Astrocyte of the cerebellum (primary cell): ENCODE measurements around the gene KISS1.

Experiments
- DNase-seq: peaks from one replicate; pipeline ENCODE4 v3.0.0-alpha.2; 2011; ENCODE audit warnings: low read depth
- H3K4me3 ChIP-seq: 2 replicates; pipeline ENCODE4 v1.5.1; 2011; ENCODE audit warnings: mild to moderate bottlenecking, low read depth, low read length, moderate library complexity
- CTCF ChIP-seq: IDR thresholded peaks from 2 replicates; pipeline ENCODE4 v1.5.1; 2012; ENCODE audit warnings: low read length, low read depth, moderate library complexity, mild to moderate bottlenecking; ENCODE audit errors: missing control alignments
- in situ Hi-C: cut with HindIII; loops from 2 replicates; pipeline ENCODE4 v1.10.0; 2017; ENCODE audit warnings: low sequenced_read_pairs

KISS1 gene

DNA sequence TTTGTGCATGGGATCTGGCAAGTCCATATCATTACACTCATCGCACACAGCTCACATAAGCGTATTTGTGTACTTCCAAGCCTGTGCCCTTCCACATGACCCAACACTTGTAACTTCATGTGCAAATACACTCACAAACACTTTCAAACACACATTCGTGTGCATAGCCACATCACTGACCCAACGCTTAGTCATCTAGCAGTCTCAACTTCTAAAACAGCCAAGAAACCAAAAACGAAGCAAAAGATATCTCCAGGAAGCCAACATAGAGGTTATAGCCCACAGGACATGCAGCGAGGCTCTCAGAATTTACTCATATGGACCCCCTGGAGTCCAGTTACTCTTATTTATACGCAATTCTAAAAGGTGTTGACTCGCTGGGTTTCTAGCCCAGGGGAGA, 28.4 kb upstream of the KISS1 start:
- DNase-seq: no peak
- H3K4me3 ChIP-seq: no peak overlapping the region
- in situ Hi-C loops: no loop called here
- TF ChIP-seq CTCF: no peak

GRCh38 chr1:204223129-204223860, 27.0 kb upstream of the KISS1 start:
- no peak for DNase-seq

DNA sequence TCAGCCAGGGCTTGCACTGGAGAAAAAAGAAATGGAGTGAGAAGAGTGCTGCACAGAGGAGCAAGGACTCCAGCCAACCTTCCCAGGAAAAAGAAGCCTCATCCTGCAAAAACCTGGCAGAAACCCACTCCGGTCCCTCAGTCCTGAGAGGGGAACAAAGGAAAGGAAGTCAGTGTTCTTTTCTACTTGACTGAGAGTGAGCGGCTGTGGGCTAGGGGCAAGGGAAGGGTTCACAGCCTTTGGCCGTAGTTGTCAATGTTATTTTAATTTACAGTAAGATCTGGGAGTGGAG, 26.4 kb upstream of the KISS1 start:
- no peak overlapping the region for H3K4me3 ChIP-seq
- DNase-seq: no peak
- TF ChIP-seq CTCF: no peak
- in situ Hi-C loops: no loop called here

More at GRCh38 chr1:204223129-204223860, 27.0 kb upstream of the KISS1 start:
- no peak overlapping the region for H3K4me3 ChIP-seq
- no peak for TF ChIP-seq CTCF
- in situ Hi-C loops: no loop called here

GRCh38 chr1:204222006-204222763, 25.9 kb upstream of the KISS1 start:
- no peak for TF ChIP-seq CTCF
- in situ Hi-C loops: no loop called here
- no peak for DNase-seq
- H3K4me3 ChIP-seq: no peak overlapping the region

DNA sequence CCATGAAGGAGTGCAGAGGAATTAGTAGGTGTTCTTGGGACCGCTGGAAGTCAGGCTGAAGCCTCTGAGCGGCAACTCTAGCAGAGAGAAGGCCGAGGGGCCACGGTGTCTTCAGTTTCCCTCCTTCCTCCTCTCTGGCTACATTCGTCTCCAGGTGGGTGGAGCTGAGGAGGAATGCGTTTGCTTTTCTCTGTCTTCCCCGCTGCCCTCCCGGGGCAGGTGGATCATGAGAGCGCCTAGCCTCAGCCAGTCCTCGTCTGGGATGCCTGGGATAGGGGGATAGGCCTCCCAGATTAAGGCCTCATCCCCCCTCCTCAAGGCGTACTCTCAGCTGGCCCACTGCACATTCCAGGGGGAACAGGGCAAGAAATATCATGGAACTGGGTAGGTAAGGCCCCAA, 25.0 kb upstream of the KISS1 start:
- H3K4me3 ChIP-seq: no peak overlapping the region
- DNase-seq: no peak
- in situ Hi-C loops: no loop called here
- TF ChIP-seq CTCF: no peak

DNA sequence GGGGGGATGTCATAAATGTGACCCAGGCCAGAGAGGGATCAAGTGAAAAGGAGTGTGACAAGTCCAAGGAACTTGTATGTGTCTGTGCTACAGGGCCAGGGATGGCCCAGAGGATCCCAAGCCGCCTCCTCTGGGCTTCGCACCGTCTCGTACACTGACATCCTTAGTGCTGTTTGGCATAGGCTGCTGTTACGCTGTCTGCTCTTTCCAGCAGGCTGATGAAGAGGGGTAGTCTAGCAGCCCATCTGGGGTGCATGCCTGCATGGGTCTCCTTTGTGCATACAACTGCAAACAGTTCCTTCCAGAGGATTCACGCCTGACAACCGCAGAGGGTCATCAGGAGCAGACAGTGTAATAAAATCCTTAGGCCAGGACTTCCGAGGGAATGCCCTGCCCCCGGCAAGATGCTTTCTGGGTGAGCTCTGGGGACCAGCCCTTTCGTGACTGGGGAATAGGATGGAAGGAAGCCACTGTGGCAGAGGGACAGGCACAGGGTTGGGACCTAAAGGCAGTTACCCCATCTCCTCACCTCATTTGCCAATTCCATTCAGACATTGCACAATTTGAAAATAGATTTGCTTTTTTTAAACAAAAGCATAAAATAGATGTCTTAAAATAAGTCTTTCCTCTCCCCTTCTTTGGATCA, 23.8 kb upstream of the KISS1 start:
- in situ Hi-C loops: loop anchor here (5.0 to 10.0 kb wide), 2 partner anchors 32 to 145 kb away; no protein-coding TSS in a partner anchor
- no peak overlapping the region for H3K4me3 ChIP-seq
- no peak for TF ChIP-seq CTCF
- DNase-seq: no peak
